GM19043 (cell line): ENCODE results near the gene ADARB2.
"Not testable (repeated sequence)": the region's sequence is repeated elsewhere in the genome, so short reads cannot be mapped to it uniquely, and the experiment has no call there.

Source experiments
- ATAC-seq: cut with Tn5 transposase; IDR thresholded peaks from one replicate; pipeline ENCODE4 v1.9.1; 2021; ENCODE audit warnings: low read depth; ENCODE audit not compliant: unreplicated experiment

The ADARB2 gene

GRCh38 chr10:1454428-1454827, 282.9 kb downstream of the ADARB2 start:
- peak; percentile 98 for ATAC-seq

- ATAC-seq: no peak
Observed at GRCh38 chr10:1452777-1453176, 284.5 kb downstream of the ADARB2 start.

GRCh38 chr10:1451941-1452340, 285.4 kb downstream of the ADARB2 start:
- ATAC-seq: no peak

GRCh38 chr10:1451362-1451888, 285.9 kb downstream of the ADARB2 start:
- ATAC-seq: no peak

- ATAC-seq: no peak
Observed at GRCh38 chr10:1449572-1450205, 287.6 kb downstream of the ADARB2 start.

GRCh38 chr10:1449021-1449420, 288.3 kb downstream of the ADARB2 start:
- no peak for ATAC-seq

GRCh38 chr10:1448252-1448930, 288.9 kb downstream of the ADARB2 start:
- no peak for ATAC-seq

GRCh38 chr10:1444826-1445225, 292.5 kb downstream of the ADARB2 start:
- ATAC-seq: no peak

- ATAC-seq: no peak
Observed at GRCh38 chr10:1440897-1441296, 296.4 kb downstream of the ADARB2 start.

GRCh38 chr10:1434912-1435692, 302.2 kb downstream of the ADARB2 start:
- ATAC-seq: no peak

GRCh38 chr10:1434202-1434601, 303.1 kb downstream of the ADARB2 start:
- no peak for ATAC-seq

- no peak for ATAC-seq
Observed at GRCh38 chr10:1432161-1432560, 305.2 kb downstream of the ADARB2 start.

GRCh38 chr10:1431229-1431628, 306.1 kb downstream of the ADARB2 start:
- ATAC-seq: no peak

- ATAC-seq: not testable (repeated sequence)
Observed at GRCh38 chr10:1427521-1428186, 309.7 kb downstream of the ADARB2 start.

GRCh38 chr10:1426786-1427185, 310.5 kb downstream of the ADARB2 start:
- no peak for ATAC-seq

- peak; percentile 59 for ATAC-seq
Observed at GRCh38 chr10:1425879-1426278, 311.4 kb downstream of the ADARB2 start.

- ATAC-seq: no peak
Observed at GRCh38 chr10:1424648-1425047, 312.7 kb downstream of the ADARB2 start.

- ATAC-seq: no peak
Observed at GRCh38 chr10:1423676-1424253, 313.6 kb downstream of the ADARB2 start.

GRCh38 chr10:1422275-1422674, 315.1 kb downstream of the ADARB2 start:
- ATAC-seq: no peak

GRCh38 chr10:1420661-1421362, 316.5 kb downstream of the ADARB2 start:
- peak; percentile 93 for ATAC-seq
